ENCODE measurements around the gene TTYH2. TPM values are rescaled to one million over a fixed set of nuclear protein-coding genes. Genes with fewer than 3 reads are reported as not detected.

TTYH2 gene
- polyA plus RNA-seq, 1 experiment, result 3.1 TPM

DNA sequence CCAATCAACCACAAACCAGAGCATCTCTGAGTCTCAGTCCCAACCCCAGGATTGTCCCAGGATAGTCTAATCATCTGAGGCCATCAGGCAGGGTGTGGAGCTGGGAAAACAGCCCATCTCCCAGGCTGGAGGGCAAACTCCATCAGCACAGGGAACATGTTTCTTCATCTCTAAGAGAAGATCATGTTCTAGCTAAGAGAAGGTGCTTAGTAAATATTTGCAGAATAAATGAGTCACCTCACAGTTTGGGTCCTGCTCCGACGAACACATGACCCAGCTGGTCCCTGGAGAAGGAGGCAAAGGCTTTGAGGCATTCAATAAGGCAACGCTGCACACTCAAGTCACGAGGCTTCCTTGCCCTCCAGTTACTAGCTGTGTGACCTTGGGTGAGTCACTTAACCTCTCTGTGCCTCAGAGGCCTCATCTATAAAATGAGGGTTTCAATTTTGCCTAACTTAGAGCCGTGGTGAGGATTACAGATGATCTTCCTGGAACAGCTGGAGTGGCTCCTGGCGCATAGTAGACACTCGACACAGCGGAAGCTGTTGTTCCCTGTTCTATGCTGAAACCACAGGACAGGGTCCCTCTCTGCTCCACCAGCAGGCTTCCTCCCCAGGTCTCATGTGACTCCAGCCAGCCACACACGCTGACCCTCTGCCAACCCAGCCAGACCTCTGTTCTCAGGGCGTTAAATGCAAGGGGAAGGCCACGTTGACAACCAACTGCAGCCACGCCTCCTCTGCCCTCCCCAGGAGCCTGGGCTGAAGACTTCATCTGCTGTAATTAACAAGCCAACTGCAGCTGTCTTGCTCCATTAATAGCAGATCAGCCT is 20.2 kb upstream of the TTYH2 start:
- POLR2A ChIA-PET, result interaction anchor here (0.7 to 1.4 kb wide), 2 partner anchors 10 to 27 kb away, joined by 3 to 4 read pairs; partner anchors contain the start of gene RPL38
- peaks cover 16% of the 10 kb centered on the region for H3K27me3 ChIP-seq (ENCODE audit: control insufficient read depth, insufficient read depth, low read length)
- H3K27ac ChIP-seq (ENCODE audit: low read depth, low read length), result no peak overlapping the region

DNA sequence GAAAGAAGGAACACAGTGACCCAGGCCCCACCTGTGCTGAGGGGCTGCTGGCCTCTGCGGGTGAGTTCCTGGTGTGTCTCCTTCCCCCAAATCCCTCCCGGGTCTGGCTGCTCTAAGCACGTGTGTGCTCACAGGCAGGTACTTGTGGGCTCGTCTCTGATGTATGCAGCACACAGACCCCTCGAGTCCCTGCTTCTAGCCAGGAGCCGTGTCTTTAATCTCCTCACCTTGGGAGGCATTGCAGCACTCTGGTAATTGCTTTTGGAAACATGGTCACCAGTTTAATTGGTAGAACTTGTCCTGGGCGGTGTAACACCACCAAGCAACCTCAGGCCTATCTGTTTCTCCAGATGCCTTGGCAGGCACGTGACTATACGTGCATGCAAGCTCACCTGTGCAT is 18.7 kb upstream of the TTYH2 start:
- DNase-seq (ENCODE audit: low read depth, low spot score), result no peak
- TF ChIP-seq, protein P1, sequence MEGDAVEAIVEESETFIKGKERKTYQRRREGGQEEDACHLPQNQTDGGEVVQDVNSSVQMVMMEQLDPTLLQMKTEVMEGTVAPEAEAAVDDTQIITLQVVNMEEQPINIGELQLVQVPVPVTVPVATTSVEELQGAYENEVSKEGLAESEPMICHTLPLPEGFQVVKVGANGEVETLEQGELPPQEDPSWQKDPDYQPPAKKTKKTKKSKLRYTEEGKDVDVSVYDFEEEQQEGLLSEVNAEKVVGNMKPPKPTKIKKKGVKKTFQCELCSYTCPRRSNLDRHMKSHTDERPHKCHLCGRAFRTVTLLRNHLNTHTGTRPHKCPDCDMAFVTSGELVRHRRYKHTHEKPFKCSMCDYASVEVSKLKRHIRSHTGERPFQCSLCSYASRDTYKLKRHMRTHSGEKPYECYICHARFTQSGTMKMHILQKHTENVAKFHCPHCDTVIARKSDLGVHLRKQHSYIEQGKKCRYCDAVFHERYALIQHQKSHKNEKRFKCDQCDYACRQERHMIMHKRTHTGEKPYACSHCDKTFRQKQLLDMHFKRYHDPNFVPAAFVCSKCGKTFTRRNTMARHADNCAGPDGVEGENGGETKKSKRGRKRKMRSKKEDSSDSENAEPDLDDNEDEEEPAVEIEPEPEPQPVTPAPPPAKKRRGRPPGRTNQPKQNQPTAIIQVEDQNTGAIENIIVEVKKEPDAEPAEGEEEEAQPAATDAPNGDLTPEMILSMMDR (IDR thresholded peaks at IDR 0.05; ENCODE audit: low read depth, low read length), result no peak
- CTCF ChIA-PET, result interaction anchor here (0.5 to 0.9 kb wide), 2 partner anchors 8 to 18 kb away, joined by 3 to 8 read pairs; no protein-coding TSS in a partner anchor
- Histone ChIP-seq H3K27me3 (ENCODE audit: control insufficient read depth, insufficient read depth, low read length) (peaks cover 22% of the 10 kb centered on the region), H3K9me3 (ENCODE audit: control insufficient read depth, insufficient read depth, low read length) (no peaks in the 10 kb centered on the region), H3K4me3 (ENCODE audit: low read depth, low read length) (no peak overlapping the region), H3K27ac (ENCODE audit: low read depth, low read length) (no peak overlapping the region)
- POLR2A ChIA-PET, result interaction anchor here (1.0 kb wide), 1 partner anchor 9 kb away, joined by 5 read pairs; the partner anchor contains the start of gene RPL38

More for the DNA sequence above, 20.2 kb upstream of the TTYH2 start:
- CTCF ChIA-PET, result interaction anchor here (4.1 kb wide), 1 partner anchor 10 kb away, joined by 31 read pairs; the partner anchor contains the start of gene RPL38
- TF ChIP-seq, protein P1 (IDR thresholded peaks at IDR 0.05; ENCODE audit: low read depth, low read length), result no peak
- H3K9me3 ChIP-seq (ENCODE audit: control insufficient read depth, insufficient read depth, low read length), result no peaks in the 10 kb centered on the region
- no peak for DNase-seq (ENCODE audit: low read depth, low spot score)
- no peak overlapping the region for H3K4me3 ChIP-seq (ENCODE audit: low read depth, low read length)

DNA sequence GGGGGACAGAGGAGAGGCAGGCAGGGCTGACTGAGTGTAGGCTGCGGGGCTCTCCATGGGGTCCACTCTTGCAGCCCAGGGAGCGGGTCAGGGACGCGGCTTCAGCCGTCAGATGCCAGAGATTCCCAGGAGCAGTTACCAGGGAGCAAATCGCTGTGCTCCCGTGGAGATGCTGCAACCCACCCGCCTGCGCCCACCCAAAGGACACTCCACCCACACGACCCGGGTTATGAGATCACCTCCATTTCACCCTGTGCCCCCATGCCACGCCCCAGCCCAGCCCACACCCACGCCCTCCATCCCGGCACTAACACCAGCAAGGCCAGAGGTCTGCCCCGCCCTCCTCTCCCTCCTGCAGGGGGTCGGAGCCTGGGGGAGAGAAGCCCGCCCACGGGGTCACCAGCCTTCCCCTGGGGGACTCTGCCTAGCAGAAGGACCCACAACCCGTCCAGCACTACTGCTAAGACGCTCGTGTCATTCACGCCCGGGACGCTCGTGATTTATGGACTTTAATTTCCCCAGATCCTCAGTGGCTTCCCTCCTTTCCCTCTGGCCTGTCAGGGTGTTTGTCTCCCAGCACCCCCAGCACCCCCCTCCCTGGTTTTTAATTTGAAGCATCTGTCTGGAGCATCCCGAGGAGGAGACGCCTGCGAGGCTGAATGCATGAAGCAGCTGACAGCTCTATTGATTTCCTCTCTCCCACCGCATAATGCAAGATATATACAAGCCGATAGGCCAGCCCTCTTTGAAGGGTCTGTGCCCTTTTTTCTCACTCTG is 16.6 kb upstream of the TTYH2 start:
- H3K4me3 ChIP-seq (ENCODE audit: low read depth, low read length), result no peak overlapping the region
- H3K9me3 ChIP-seq (ENCODE audit: control insufficient read depth, insufficient read depth, low read length), result no peaks in the 10 kb centered on the region
- no peak for DNase-seq (ENCODE audit: low read depth, low spot score)
- H3K27ac ChIP-seq (ENCODE audit: low read depth, low read length), result no peak overlapping the region
- ChIA-PET CTCF (no interaction called here), POLR2A (no interaction called here)
- TF ChIP-seq, protein P1 (IDR thresholded peaks at IDR 0.05; ENCODE audit: low read depth, low read length), result no peak
- peaks cover 29% of the 10 kb centered on the region for H3K27me3 ChIP-seq (ENCODE audit: control insufficient read depth, insufficient read depth, low read length)

DNA sequence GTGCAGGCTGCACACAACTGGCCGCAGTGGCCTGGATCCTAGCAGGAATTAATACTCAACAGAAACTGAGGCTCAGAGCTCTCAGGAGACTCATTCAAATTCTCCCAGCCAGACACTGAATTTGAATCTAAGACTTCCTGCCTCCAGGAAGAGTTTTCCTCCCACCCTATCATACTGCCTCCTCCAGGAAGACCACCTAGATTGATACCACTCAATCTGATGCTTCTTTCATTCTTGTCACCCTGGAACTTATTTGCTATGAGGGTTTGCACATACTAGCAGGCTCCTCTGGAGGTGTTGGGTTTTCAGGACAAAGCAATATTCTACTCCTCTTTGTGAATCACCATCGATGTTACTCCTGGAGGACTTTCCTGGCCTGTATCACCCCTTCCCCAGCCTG is 15.6 kb upstream of the TTYH2 start:
- Histone ChIP-seq H3K9me3 (ENCODE audit: control insufficient read depth, insufficient read depth, low read length) (no peaks in the 10 kb centered on the region), H3K27ac (ENCODE audit: low read depth, low read length) (no peak overlapping the region), H3K4me3 (ENCODE audit: low read depth, low read length) (no peak overlapping the region), H3K27me3 (ENCODE audit: control insufficient read depth, insufficient read depth, low read length) (peaks cover 31% of the 10 kb centered on the region)
- no peak for DNase-seq (ENCODE audit: low read depth, low spot score)
- TF ChIP-seq, protein P1 (IDR thresholded peaks at IDR 0.05; ENCODE audit: low read depth, low read length), result no peak
- ChIA-PET CTCF (interaction anchor here (3.6 kb wide), 1 partner anchor 769 kb away, joined by 45 read pairs; no protein-coding TSS in a partner anchor), POLR2A (no interaction called here)

Data from AG04450 (cell line).